Coronary artery (tissue), 2 donors: ENCODE data around the gene UNC79.

Experiments used
- DNase-seq: peaks from one replicate; pipeline ENCODE4 v3.0.0-alpha.2; 2017; ENCODE audit warnings: low spot score
- H3K27ac ChIP-seq, 2 donors: fragments of 200-600 bp; sonication (generic); one replicate each; pipeline ENCODE4 v1.5.1; 2016 to 2019
- H3K4me3 ChIP-seq: fragments of 200-600 bp; sonication (generic); 2 replicates; pipeline ENCODE4 v1.5.1; 2016; ENCODE audit warnings: mild to moderate bottlenecking, moderate library complexity
- CTCF ChIP-seq: fragments of 200-600 bp; sonication (generic); IDR thresholded peaks from one replicate; pipeline ENCODE4 v1.5.1; 2019; ENCODE audit warnings: antibody characterized with exemption

UNC79 gene

GRCh38 chr14:93749076-93749420 lies 318.3 kb downstream of the UNC79 start:
- TF ChIP-seq CTCF: no peak
- Histone ChIP-seq H3K27ac (no peak overlapping the region), H3K4me3 (no peak overlapping the region)
- DNase-seq: no peak

- no peak overlapping the region for H3K4me3 ChIP-seq
- DNase-seq: no peak
- no peak overlapping the region for H3K27ac ChIP-seq
- no peak for TF ChIP-seq CTCF
These were observed 321.4 kb downstream of the UNC79 start for GRCh38 chr14:93751946-93752655.

GRCh38 chr14:93752980-93753561 lies 322.3 kb downstream of the UNC79 start:
- TF ChIP-seq CTCF: no peak
- no peak overlapping the region for H3K4me3 ChIP-seq
- no peak overlapping the region for H3K27ac ChIP-seq
- no peak for DNase-seq

- no peak overlapping the region for H3K27ac ChIP-seq
- H3K4me3 ChIP-seq: no peak overlapping the region
- DNase-seq: no peak
- TF ChIP-seq CTCF: no peak
These were observed 322.9 kb downstream of the UNC79 start for GRCh38 chr14:93753647-93754046.

- no peak overlapping the region for H3K27ac ChIP-seq
- TF ChIP-seq CTCF: no peak
- no peak for DNase-seq
- no peak overlapping the region for H3K4me3 ChIP-seq
These were observed 326.5 kb downstream of the UNC79 start for GRCh38 chr14:93757206-93757605.
